GM19467 (cell line): ENCODE measurements around the gene LRIG1.
A peak's percentile ranks its signal among the peaks of the same experiment; 100 is the strongest.

Experiments
- ATAC-seq: cut with Tn5 transposase; IDR thresholded peaks from one replicate; pipeline ENCODE4 v1.9.1; 2021; ENCODE audit warnings: mild to moderate bottlenecking, moderate library complexity; ENCODE audit not compliant: unreplicated experiment

Gene LRIG1

DNA sequence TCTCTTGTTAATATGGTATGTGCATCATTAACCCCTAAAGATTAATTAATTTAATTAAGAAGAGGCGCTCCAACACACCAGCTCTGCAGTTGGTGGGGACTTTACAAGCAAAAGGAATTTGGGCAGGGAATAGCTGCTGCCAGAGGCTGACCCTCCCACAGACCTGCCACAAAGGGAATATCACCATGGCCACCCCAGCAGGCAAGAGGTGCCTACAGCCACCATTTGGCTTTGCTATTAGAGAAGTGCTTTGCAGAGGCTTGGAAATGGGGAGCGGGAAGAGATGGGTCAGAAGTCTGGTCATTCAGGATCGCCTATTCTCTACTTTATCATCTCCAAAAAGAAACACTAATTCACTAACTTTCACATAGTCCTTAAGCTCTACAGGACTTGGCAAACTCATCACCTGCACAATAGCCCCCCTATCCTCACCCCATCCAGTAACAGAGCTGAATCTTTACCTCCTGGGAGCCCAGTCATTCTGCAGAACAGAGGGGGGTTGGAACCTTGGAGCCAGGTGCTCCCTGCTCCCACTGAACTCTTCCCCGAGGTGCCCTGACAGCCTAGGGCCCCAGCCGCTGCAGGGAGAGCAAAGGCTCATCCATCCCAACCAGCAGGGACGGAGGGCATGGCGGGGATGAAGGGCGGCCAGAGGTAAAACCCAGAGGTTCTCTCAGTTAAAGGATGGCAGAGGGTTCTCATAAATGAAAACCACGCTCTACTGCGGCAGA, 29.7 kb downstream of the LRIG1 start:
- no peak for ATAC-seq

DNA sequence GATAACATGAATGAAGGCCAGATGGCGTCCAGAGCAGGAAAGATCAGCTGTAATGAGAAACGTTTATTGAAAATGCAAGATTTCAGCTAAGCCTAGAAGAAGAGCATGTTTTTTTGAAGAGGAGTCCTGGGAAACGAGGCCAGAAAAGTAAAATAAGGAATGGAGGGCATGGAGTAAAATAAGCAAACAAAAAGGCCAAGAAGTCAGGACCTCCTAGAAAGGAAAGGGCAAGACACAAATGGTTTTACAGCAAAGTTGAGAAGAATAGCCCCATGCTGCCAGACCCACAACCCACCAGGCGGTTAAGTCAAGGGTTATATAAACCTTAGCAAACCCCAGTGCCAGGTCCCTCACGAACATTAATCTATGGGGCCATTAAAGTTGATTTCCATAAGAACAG, 30.5 kb downstream of the LRIG1 start:
- ATAC-seq: no peak

DNA sequence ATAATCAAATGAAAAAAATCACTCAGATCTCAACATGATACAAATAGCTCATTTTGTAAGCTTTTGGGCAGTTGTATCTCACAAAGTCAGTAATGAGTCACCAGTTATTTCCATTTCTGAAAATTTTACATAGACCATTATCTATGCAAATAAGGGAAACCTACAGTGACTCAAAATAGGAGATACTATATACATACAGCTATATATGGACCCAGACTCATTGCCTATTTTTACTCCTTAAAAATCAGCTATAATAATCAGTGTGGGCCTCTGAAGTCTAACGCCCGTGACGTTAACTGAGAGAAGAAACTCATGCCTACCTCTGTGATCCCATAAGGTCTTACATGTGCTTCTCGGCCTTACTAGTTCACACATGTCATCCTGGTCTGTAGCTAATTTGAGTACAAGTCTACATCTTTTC, 31.6 kb downstream of the LRIG1 start:
- peak; percentile 52 for ATAC-seq

GRCh38 chr3:66467996-66468735, 32.7 kb downstream of the LRIG1 start:
- no peak for ATAC-seq

- no peak for ATAC-seq
Measured at GRCh38 chr3:66466606-66467270, 34.1 kb downstream of the LRIG1 start.

GRCh38 chr3:66465587-66465986, 35.2 kb downstream of the LRIG1 start:
- ATAC-seq: no peak

DNA sequence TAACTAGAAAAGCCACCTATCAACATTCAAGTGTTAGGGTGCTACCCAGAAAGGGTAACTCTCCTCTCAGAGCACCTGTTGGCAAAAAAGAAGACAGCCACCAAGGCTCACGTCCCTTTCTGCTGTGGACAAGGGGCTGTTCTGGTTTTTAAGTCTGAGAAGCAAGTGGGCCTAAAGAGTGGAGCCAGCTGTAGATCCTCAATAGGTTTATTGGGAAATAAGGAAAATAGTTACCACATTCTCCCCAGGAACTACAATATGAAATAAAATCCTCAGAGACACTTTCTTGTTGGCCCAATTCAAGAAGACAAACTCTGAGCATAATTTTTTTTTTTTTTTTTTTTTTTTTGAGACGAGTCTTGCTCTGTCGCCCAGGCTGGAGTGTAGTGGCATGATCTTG, 35.8 kb downstream of the LRIG1 start:
- ATAC-seq: no peak

GRCh38 chr3:66464512-66464894, 36.3 kb downstream of the LRIG1 start:
- no peak for ATAC-seq

DNA sequence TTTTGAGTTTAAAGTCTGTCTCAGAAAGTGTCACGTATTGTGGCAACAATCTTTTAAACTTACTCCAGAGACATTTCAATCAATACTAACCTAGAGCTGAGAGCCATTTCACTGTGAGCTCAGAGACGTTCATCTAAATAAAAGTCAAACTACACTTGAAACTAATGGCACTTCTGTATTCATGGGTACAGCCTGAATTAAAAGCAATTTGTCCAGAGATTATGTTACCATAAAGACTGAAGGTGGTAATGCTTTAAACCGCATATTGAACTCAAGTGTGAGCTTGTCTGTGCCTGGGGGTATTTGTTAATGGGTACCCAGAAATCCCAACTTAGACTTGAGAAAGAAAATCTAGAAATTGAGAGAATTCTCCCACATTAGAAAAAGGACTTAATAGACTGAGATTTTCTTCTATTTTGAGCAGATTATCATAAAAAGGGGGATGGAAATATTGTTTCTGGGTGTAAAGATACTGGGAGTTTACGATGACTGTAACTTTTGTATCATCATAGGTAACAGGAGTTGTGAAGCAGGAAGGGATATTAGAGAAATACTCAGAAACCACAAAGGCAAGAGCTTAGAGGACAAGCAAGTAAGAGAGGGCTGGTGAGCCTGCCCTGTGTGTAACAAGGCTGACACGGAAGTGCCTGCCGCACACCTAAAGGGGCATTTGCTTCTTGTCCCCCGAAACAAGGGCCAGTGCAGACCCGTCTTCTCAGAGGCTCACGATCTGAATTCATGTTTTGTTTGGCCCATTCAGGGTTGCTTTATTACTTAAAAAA, 36.9 kb downstream of the LRIG1 start:
- ATAC-seq: no peak

GRCh38 chr3:66463054-66463631, 37.7 kb downstream of the LRIG1 start:
- no peak for ATAC-seq

DNA sequence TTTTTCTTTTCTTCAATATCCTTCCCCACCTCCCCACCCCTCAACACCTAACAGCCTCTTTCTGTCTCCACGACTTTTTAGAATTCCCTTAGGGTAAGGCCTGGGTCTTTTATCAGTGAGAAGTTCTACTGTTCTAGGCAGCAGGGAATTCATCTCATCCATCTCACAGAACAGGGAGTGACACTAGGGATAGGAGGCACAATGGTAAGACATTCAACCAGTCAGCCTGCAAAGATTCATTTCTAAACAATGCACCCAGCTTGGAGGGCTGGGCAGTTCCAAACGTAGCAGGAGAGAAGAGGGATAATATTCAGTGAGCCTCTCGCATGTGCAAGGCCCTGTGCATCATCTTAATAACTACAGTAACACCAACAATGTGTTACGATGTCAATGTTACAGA, 43.6 kb downstream of the LRIG1 start:
- no peak for ATAC-seq

DNA sequence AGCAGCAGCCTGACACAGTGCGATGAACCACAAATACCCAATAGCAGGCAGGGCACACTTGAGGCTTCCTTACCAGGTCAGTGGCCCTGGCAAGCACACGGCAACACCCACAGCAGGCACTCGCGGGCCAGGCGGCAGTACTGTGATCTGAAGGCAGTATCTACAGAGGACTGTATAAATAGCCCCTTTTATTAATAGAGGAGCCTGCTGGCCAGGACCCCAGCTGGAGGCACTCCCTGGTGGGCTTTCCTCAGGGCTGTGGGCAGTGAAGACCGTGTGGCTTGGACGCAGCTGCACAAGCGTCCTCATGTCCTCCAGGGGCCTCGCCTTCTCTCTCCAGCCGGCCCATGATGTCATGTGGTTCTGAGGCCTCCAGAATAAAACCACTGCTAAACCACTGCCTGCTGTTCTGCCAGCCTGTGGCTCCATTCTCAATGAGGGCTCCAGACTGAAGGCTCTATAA, 44.1 kb downstream of the LRIG1 start:
- no peak for ATAC-seq

GRCh38 chr3:66454464-66454859, 46.4 kb downstream of the LRIG1 start:
- ATAC-seq: no peak

- no peak for ATAC-seq
Measured at GRCh38 chr3:66453651-66454463, 47.0 kb downstream of the LRIG1 start.

GRCh38 chr3:66452303-66453011, 48.4 kb downstream of the LRIG1 start:
- ATAC-seq: no peak

GRCh38 chr3:66451766-66452165, 49.1 kb downstream of the LRIG1 start:
- ATAC-seq: no peak

- ATAC-seq: no peak
Measured at GRCh38 chr3:66450390-66451022, 50.3 kb downstream of the LRIG1 start.

DNA sequence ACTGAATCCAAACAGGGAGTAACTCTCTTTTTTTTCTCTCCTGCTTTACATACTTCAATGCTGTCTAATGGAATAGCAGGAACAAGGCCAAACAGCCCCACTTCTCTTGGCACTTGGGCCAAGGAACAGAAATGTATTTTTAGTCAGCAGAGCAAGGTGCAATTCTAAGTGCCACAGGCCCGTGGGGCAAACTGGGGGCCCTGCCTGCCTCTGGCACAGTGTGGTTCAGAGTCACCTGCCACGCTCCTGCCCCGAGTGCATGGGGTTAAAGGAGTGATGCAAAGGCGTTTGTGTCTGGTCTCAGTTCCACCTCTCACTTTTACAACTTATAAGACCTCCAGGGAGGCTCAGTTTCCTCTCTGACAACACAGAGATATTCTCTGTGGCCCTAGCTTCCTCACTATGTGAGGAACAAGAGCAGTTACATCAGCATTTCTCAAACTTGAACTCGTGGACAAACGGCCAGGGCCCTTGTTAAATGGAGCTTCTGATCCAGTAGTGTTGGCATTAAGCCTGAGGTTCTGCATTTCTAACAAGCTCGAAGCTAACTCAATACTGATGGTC, 51.3 kb downstream of the LRIG1 start:
- ATAC-seq: no peak
